ENCODE data around the gene SORCS3. TPM values are rescaled to one million over a fixed set of nuclear protein-coding genes. Genes with fewer than 3 reads are reported as not detected.

Gene SORCS3
- total RNA-seq, 1 experiment from 2014 or later: 0.04 TPM

- no peaks in the 10 kb centered on the region for H3K27me3 Mint-ChIP-seq (ENCODE audit: low read depth)
- no peak for DNase-seq
- H3K14ac ChIP-seq (ENCODE audit: insufficient read depth, low read length): no peak overlapping the region
- no peak overlapping the region for H4K5ac ChIP-seq (ENCODE audit: insufficient read length, low read depth, low read length)
- H3K4me1 ChIP-seq (ENCODE audit: insufficient read depth, low read length): no peaks in the 10 kb centered on the region
- H3K18ac ChIP-seq (ENCODE audit: insufficient read length, low read depth, low read length): no peak overlapping the region
- no peak overlapping the region for H3K4ac ChIP-seq (ENCODE audit: low read depth, low read length)
- no peaks in the 10 kb centered on the region for H3K79me1 ChIP-seq (ENCODE audit: insufficient read depth, low read depth, low read length, poor library complexity, severe bottlenecking)
- no peak overlapping the region for H2BK12ac ChIP-seq (ENCODE audit: insufficient read length, low read depth, low read length)
- H4K91ac ChIP-seq (ENCODE audit: insufficient read length, low read depth, low read length): no peak overlapping the region
- H3K56ac ChIP-seq (ENCODE audit: insufficient read length, low read depth, low read length): no peak overlapping the region
- no peak overlapping the region for H3T11ph ChIP-seq (ENCODE audit: low read length)
- no peaks in the 10 kb centered on the region for H3K79me2 ChIP-seq (ENCODE audit: insufficient read depth, low read length)
- H4K20me1 ChIP-seq (ENCODE audit: control insufficient read depth, insufficient read depth, insufficient read length): no peaks in the 10 kb centered on the region
- H3K9me3 ChIP-seq (ENCODE audit: control insufficient read depth, low read depth, low read length): no peaks in the 10 kb centered on the region
- H3K4me2 ChIP-seq (ENCODE audit: insufficient read depth, insufficient read length, low read length): no peak overlapping the region
- H2BK15ac ChIP-seq (ENCODE audit: low read depth, low read length): no peak overlapping the region
- no peak overlapping the region for H2BK5ac ChIP-seq (ENCODE audit: insufficient read length, low read length)
- WGBS (ENCODE audit: extremely low coverage, insufficient read length, low lambda C conversion rate): no CpG with 5 or more reads among the region's 1 CpG
- no peak overlapping the region for H2BK120ac ChIP-seq (ENCODE audit: low read depth, low read length, poor library complexity, severe bottlenecking)
- no peak overlapping the region for H3K27ac Mint-ChIP-seq
- no peak overlapping the region for H2BK20ac ChIP-seq (ENCODE audit: low read depth, low read length, poor library complexity, severe bottlenecking)
- H3K23ac ChIP-seq (ENCODE audit: insufficient read length, low read depth, low read length): no peak overlapping the region
- H3K4me3 Mint-ChIP-seq: no peak overlapping the region
- no peak overlapping the region for H3K9ac ChIP-seq (ENCODE audit: extremely low read depth, insufficient read length, low read length)
- no peak overlapping the region for H2AFZ ChIP-seq (ENCODE audit: low read length)
- no peak overlapping the region for H2AK5ac ChIP-seq (ENCODE audit: insufficient read length, low read length)
- TF ChIP-seq, protein P1, sequence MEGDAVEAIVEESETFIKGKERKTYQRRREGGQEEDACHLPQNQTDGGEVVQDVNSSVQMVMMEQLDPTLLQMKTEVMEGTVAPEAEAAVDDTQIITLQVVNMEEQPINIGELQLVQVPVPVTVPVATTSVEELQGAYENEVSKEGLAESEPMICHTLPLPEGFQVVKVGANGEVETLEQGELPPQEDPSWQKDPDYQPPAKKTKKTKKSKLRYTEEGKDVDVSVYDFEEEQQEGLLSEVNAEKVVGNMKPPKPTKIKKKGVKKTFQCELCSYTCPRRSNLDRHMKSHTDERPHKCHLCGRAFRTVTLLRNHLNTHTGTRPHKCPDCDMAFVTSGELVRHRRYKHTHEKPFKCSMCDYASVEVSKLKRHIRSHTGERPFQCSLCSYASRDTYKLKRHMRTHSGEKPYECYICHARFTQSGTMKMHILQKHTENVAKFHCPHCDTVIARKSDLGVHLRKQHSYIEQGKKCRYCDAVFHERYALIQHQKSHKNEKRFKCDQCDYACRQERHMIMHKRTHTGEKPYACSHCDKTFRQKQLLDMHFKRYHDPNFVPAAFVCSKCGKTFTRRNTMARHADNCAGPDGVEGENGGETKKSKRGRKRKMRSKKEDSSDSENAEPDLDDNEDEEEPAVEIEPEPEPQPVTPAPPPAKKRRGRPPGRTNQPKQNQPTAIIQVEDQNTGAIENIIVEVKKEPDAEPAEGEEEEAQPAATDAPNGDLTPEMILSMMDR (conservative IDR thresholded peaks at IDR 0.05): no peak
- no peak overlapping the region for H3K27ac ChIP-seq (ENCODE audit: insufficient read length, low read depth, low read length)
- no peaks in the 10 kb centered on the region for H3K36me3 Mint-ChIP-seq (ENCODE audit: insufficient read depth in 1 of 3, low read depth in 3 of 3)
- H3K9me3 Mint-ChIP-seq: no peaks in the 10 kb centered on the region
- no peaks in the 10 kb centered on the region for H3K27me3 ChIP-seq (ENCODE audit: insufficient read depth, low read length)
- no peaks in the 10 kb centered on the region for H3K23me2 ChIP-seq (ENCODE audit: insufficient read length, low read depth, low read length, poor library complexity, severe bottlenecking)
- H4K8ac ChIP-seq (replicated peaks; ENCODE audit: insufficient read length, low read depth, low read length): no peak overlapping the region
- no peaks in the 10 kb centered on the region for H3K4me1 Mint-ChIP-seq
Observed at GRCh38 chr10:105284476-105285215, 643.6 kb downstream of the SORCS3 start.

Data from H9 (cell line).